ENCODE results near the gene TMEM174.

TMEM174 gene

DNA sequence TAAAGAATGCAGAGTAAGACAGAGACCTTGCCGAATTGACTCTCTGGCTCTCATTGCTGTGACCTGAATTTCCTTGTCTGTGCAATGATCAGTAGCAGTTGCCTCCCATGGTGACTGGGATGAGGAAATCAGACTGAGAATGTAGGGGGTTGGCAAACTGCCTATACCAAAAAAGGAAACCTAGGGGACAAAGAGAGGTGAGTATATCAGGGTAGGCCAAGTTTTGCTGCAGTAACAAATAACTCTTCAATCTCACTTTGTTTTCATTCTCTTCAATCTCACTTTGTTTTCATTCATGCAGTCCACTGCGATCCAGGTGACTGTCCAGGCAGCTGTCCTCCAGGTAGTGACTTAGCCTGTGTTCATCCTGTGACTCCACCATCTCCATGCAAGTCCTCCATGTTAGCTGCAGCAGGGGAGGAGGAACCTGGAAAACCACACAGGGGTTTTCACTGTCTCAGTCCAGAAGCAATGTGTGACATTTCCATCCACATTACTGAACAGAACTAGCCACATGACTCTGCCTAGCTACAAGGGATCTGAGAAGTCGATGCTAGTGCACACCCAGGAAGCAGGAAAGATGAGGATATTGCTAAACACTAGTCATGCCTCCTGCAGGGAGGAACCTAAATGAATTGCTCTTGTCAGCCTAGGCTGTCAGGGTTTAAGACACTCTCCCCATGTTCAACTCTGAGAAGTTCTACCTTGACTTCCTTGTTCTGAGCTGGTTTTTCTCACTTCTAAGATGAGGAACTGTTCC lies 26.0 kb downstream of the TMEM174 start:
- TF ChIP-seq, protein P1, sequence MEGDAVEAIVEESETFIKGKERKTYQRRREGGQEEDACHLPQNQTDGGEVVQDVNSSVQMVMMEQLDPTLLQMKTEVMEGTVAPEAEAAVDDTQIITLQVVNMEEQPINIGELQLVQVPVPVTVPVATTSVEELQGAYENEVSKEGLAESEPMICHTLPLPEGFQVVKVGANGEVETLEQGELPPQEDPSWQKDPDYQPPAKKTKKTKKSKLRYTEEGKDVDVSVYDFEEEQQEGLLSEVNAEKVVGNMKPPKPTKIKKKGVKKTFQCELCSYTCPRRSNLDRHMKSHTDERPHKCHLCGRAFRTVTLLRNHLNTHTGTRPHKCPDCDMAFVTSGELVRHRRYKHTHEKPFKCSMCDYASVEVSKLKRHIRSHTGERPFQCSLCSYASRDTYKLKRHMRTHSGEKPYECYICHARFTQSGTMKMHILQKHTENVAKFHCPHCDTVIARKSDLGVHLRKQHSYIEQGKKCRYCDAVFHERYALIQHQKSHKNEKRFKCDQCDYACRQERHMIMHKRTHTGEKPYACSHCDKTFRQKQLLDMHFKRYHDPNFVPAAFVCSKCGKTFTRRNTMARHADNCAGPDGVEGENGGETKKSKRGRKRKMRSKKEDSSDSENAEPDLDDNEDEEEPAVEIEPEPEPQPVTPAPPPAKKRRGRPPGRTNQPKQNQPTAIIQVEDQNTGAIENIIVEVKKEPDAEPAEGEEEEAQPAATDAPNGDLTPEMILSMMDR (IDR thresholded peaks at IDR 0.05; ENCODE audit: low read depth, low read length), result no peak
- no peaks in the 10 kb centered on the region for H3K27me3 ChIP-seq (ENCODE audit: insufficient read depth, low read depth, severe bottlenecking)
- no peaks in the 10 kb centered on the region for H3K9me3 ChIP-seq (ENCODE audit: severe bottlenecking)

GRCh38 chr5:73199671-73200070 lies 26.7 kb downstream of the TMEM174 start:
- Histone ChIP-seq H3K27me3 (ENCODE audit: insufficient read depth, low read depth, severe bottlenecking) (no peaks in the 10 kb centered on the region), H3K36me3 (no peaks in the 10 kb centered on the region), H3K27ac (no peak overlapping the region), H3K4me3 (ENCODE audit: low read depth, low read length) (no peak overlapping the region), H3K9me3 (ENCODE audit: severe bottlenecking) (no peaks in the 10 kb centered on the region)
- TF ChIP-seq, protein P1 (IDR thresholded peaks at IDR 0.05; ENCODE audit: low read depth, low read length), result no peak
- DNase-seq, result no peak

More for the DNA sequence above, 26.0 kb downstream of the TMEM174 start:
- Histone ChIP-seq H3K27ac (no peak overlapping the region), H3K4me3 (ENCODE audit: low read depth, low read length) (no peak overlapping the region), H3K36me3 (no peaks in the 10 kb centered on the region)
- DNase-seq, result no peak

- DNase-seq, result peak; percentile 92
- no peaks in the 10 kb centered on the region for H3K27me3 ChIP-seq (ENCODE audit: insufficient read depth, low read depth, severe bottlenecking)
- no peak overlapping the region for H3K27ac ChIP-seq
- H3K36me3 ChIP-seq, result no peaks in the 10 kb centered on the region
- TF ChIP-seq, protein P1 (IDR thresholded peaks at IDR 0.05; ENCODE audit: low read depth, low read length), result peak; percentile 82
- peak overlapping the region; percentile 5; the same call in 1 of the 2 replicates for H3K4me3 ChIP-seq (ENCODE audit: low read depth, low read length)
- no peaks in the 10 kb centered on the region for H3K9me3 ChIP-seq (ENCODE audit: severe bottlenecking)
Observed at GRCh38 chr5:73201547-73202513, 28.8 kb downstream of the TMEM174 start.

DNA sequence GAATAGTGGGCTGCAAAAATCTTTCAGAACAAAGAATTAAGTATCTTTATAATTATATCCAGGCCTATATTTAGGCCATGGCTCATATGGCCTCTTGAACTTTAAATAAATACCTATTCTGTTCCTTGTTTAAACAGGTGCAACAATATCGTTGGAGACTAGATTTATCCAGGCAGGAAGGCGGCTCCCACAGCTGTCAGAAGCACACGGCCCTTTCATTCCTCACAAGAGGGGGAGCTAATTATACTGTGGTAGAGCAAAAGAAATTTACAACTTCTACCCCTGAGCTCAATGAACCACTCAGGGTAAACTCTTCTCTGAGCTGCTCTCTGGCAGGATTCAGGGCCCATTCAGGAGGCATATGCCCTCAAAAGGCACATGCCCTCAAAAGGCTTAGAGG lies 31.3 kb downstream of the TMEM174 start:
- TF ChIP-seq, protein P1 (IDR thresholded peaks at IDR 0.05; ENCODE audit: low read depth, low read length), result no peak
- H3K9me3 ChIP-seq (ENCODE audit: severe bottlenecking), result peaks cover 8% of the 10 kb centered on the region
- no peaks in the 10 kb centered on the region for H3K36me3 ChIP-seq
- DNase-seq, result no peak
- H3K27ac ChIP-seq, result no peak overlapping the region
- H3K27me3 ChIP-seq (ENCODE audit: insufficient read depth, low read depth, severe bottlenecking), result no peaks in the 10 kb centered on the region
- H3K4me3 ChIP-seq (ENCODE audit: low read depth, low read length), result no peak overlapping the region

- H3K4me3 ChIP-seq (ENCODE audit: low read depth, low read length), result no peak overlapping the region
- no peaks in the 10 kb centered on the region for H3K36me3 ChIP-seq
- peaks cover 12% of the 10 kb centered on the region for H3K9me3 ChIP-seq (ENCODE audit: severe bottlenecking)
- H3K27me3 ChIP-seq (ENCODE audit: insufficient read depth, low read depth, severe bottlenecking), result no peaks in the 10 kb centered on the region
- no peak overlapping the region for H3K27ac ChIP-seq
- no peak for DNase-seq
- TF ChIP-seq, protein P1 (IDR thresholded peaks at IDR 0.05; ENCODE audit: low read depth, low read length), result no peak
Observed at GRCh38 chr5:73204733-73205132, 31.7 kb downstream of the TMEM174 start.

All from WERI-Rb-1 (cell line).